Fibroblast of villous mesenchyme (primary cell): ENCODE data around the gene KLHL36. TPM values are rescaled to one million over a fixed set of nuclear protein-coding genes. Genes with fewer than 3 reads are reported as not detected.

Experiments
- DNase-seq: peaks from one replicate; pipeline ENCODE4 v3.0.0-alpha.2; 2010; ENCODE audit warnings: low read depth
- H3K4me3 ChIP-seq: 2 replicates; pipeline ENCODE4 v1.5.1; 2011; ENCODE audit warnings: low read depth, mild to moderate bottlenecking, low read length
- total RNA-seq: library from RNA; depleted of rRNA; stranded (reverse); fragments of >200 nt; gene quantifications from 2 replicates; pipeline ENCODE4 v1.2.3, GENCODE V29; 2012
- TF ChIP-seq, protein P1 (sequence below): IDR thresholded peaks from 2 replicates; pipeline ENCODE4 v1.5.1; 2012; ENCODE audit warnings: low read depth, mild to moderate bottlenecking, low read length; ENCODE audit not compliant: insufficient read depth

KLHL36 gene
- total RNA-seq, 1 donor: 71.7 TPM

DNA sequence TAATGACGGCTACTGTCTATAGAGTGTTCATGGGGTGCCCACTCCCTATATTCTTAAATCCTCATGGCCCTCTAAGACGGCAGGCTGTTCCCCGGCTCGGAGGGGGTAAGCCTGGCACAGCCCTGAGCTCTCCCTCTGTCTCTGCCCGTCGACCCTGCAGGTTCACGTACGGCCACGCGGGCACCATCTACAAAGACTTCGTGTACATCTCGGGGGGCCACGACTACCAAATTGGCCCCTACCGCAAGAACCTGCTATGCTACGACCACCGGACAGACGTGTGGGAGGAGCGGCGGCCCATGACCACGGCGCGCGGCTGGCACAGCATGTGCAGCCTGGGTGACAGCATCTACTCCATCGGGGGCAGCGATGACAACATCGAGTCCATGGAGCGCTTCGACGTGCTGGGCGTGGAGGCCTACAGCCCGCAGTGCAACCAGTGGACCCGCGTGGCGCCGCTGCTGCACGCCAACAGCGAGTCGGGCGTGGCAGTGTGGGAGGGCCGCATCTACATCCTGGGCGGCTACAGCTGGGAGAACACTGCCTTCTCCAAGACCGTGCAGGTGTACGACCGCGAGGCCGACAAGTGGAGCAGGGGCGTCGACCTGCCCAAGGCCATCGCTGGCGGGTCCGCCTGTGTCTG, 13.2 kb downstream of the KLHL36 start:
- TF ChIP-seq, protein P1, sequence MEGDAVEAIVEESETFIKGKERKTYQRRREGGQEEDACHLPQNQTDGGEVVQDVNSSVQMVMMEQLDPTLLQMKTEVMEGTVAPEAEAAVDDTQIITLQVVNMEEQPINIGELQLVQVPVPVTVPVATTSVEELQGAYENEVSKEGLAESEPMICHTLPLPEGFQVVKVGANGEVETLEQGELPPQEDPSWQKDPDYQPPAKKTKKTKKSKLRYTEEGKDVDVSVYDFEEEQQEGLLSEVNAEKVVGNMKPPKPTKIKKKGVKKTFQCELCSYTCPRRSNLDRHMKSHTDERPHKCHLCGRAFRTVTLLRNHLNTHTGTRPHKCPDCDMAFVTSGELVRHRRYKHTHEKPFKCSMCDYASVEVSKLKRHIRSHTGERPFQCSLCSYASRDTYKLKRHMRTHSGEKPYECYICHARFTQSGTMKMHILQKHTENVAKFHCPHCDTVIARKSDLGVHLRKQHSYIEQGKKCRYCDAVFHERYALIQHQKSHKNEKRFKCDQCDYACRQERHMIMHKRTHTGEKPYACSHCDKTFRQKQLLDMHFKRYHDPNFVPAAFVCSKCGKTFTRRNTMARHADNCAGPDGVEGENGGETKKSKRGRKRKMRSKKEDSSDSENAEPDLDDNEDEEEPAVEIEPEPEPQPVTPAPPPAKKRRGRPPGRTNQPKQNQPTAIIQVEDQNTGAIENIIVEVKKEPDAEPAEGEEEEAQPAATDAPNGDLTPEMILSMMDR: no peak
- no peak overlapping the region for H3K4me3 ChIP-seq
- no peak for DNase-seq

DNA sequence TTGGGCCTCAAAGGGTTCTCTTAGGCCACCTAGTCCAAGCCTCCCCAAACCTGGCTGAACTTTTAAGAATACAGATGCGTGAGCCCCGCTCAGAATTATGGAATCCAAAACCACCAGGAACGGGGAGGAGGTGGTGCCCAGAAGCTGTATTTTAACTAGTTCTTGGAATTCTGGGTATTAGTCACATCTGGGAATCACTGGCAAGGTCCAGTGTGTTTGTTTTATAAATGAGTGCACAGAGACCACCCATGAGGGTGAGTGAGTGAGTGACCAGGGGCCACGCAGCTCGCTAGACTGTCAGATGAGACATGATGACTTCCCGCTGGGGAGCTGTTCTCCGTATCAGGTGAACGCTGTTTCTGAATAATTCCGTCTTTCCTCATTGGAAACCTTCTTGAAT, 14.2 kb downstream of the KLHL36 start:
- no peak overlapping the region for H3K4me3 ChIP-seq
- TF ChIP-seq, protein P1: no peak
- DNase-seq: no peak

DNA sequence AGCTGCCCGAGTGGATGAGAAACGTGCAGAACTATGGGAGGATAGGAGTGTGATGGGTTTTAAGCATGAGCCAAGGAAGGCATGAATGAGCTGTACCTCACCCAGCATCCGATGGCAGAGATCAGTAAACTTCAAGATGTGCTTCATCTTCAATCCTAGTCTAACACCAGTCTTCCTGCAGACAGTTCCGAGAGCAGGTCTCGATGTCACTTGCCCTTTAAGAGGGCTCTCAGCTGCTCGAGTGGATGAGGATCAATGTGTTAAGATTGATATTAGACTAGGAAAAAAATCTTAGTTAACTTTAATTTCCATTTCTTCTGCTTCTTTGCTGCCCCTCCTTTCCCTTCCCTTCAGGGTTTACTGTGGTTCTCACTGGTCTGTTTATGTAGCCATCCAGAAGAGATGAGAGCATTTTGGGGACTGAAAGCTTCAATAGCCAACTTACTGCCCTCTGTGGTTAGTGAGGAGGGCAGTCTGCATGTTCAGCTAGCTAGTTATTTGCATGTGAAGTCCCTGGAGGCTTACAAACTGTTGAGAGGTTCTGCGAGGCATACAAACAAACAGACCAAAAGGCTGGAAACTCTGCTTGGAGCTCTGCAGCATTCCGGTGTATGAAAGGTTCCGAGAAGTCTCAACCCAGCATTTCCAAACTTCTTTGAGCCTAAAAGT, 15.3 kb downstream of the KLHL36 start:
- no peak for DNase-seq
- TF ChIP-seq, protein P1: no peak
- no peak overlapping the region for H3K4me3 ChIP-seq

DNA sequence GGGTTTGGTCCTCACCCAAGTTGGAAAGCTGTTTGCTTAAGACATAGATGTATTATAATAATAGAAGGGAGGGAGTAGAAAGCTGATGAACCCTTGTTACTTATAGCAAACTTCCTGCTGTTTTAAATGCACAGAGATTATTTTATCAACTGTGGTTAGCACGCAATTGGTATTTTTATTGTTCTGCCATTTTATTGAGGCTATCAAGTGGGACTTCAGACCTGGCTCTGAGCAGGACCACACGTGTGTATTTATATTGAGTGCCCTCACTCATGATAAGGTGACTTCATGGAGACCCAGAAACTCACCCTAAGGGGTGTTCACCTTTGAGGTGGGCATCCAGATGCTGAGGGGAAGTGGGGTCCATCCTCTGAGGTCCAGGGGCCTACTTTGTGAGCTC, 17.0 kb downstream of the KLHL36 start:
- no peak for DNase-seq
- TF ChIP-seq, protein P1: no peak

DNA sequence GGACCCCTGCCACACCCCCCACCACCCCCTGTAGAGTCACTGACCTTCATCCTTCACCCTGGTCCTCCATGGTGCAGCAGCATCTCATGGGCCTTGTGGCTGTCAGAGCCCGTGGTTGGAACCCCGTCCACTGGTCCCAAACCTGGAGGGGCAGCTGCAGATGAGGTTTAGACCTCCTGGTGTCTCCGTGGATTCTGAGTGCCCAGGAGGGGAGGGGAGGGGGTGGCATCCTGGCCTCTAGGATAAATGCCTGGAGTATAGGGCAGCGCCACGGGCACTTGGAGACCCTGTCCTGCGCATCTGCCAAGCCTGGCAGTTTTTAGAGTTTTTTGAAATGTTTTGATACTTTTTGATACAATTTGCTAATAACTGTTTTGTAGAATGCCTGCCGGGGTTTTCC, 17.5 kb downstream of the KLHL36 start:
- H3K4me3 ChIP-seq: no peak overlapping the region
- TF ChIP-seq, protein P1: no peak
- no peak for DNase-seq

More for the DNA sequence above, 17.0 kb downstream of the KLHL36 start:
- H3K4me3 ChIP-seq: no peak overlapping the region

DNA sequence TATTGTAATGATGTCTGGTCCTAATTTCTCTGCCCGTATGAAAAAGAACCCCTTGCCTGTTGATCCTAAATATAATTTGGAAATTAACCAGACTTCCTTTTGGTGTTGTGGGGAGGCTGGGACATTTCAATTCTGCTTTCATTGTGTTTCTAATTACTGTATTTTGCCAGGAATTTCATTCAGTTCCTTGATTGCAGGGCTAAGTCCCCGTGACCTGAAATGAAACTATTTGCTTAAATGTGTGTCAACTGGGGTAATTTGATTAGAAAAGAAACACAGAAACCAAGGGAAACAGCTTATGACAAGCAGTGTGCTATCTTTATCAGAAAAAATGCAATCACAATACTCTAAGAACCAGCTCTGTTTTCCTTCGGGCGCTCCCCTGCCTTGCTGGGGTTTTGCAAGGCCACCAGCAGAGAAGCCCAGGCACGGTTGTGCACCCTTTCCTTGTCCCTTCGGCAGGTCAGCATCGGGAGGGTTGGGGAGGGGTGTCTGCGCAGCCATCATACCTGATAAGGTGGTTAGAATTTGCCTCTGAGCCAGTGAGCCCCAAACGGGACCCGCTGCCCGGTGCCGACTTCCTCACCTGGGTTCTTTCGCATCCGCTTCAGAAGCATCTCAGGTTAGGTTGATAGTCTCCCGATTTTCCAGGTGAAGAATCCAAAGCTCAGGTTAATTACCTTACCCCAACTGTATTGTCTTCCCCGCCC, 19.4 kb downstream of the KLHL36 start:
- H3K4me3 ChIP-seq: no peak overlapping the region
- TF ChIP-seq, protein P1: no peak
- peak; percentile 50 for DNase-seq
